GM18526 (cell line): Measurements from ENCODE around the gene TFPI.

Source experiments
- POLR2A ChIP-seq: IDR thresholded peaks from 3 replicates; pipeline ENCODE4 v1.6.1; 2011; ENCODE audit not compliant: insufficient read length; ENCODE audit errors: extremely low read depth

Gene TFPI

GRCh38 chr2:187493180-187493579 lies 61.1 kb downstream of the TFPI start:
- TF ChIP-seq POLR2A: no peak

GRCh38 chr2:187486241-187486640 lies 68.0 kb downstream of the TFPI start:
- TF ChIP-seq POLR2A: no peak

- no peak for TF ChIP-seq POLR2A
Observed at GRCh38 chr2:187485523-187485922, 68.7 kb downstream of the TFPI start.

GRCh38 chr2:187483537-187483936 lies 70.7 kb downstream of the TFPI start:
- TF ChIP-seq POLR2A: no peak

DNA sequence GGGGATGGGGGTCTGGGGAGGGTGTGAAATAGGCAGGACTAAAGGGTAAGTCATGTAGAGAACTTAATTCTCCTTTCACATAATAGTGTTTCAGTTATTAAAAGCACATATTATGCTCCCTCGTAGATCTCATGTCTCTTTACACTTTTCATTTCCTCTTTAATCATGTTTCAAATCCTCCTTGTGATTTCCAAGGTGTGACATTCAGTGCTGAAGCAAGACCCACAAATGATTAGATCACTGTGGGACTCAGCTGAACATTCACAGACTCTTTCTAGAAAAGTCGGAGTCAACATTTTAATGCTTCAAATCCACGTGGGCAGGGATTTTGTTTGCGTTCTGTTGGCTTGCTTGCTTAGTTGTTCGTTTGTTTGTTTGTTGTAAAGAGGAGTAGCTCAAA lies 71.4 kb downstream of the TFPI start:
- TF ChIP-seq POLR2A: no peak

DNA sequence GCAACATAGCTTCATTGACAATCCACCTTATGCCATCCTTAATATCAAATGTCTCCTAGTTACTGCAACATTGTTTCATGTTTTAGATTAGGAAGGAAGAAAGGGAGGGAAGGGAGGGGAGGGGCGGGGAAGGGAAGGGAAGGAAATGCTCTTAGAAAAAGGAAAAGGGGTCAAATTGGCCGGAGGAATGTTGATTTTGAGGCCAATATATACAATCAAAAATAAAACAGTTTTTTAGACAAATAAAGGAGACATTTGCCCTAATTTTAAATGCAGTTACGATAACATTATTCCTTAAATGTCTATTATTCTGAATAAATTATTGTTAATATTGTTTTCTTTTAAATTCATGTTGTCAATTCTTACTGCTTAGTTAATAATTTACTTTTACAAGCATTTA lies 72.7 kb downstream of the TFPI start:
- TF ChIP-seq POLR2A: no peak

GRCh38 chr2:187478719-187479118 lies 75.5 kb downstream of the TFPI start:
- TF ChIP-seq POLR2A: no peak

- TF ChIP-seq POLR2A: no peak
Observed at GRCh38 chr2:187477051-187477450, 77.2 kb downstream of the TFPI start.

GRCh38 chr2:187475499-187476248 lies 78.6 kb downstream of the TFPI start:
- TF ChIP-seq POLR2A: no peak

DNA sequence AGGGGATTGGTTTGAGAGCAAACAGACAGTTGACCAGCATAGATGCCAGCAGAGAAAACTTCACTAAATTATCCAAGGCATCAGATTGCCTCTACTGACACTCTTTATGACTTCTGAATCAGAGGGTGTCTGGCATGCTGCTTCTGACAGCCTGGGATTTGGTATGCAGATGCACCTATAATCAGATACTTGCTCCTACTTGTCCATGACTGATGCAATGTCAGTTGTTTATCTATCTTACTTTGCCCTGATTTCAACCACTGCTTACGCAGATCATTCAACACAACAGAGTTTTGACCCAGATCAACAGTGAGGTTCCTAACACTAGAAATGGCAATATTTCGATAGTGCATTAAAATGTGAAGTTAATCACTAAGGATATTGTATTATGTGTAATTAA lies 83.5 kb downstream of the TFPI start:
- TF ChIP-seq POLR2A: no peak

DNA sequence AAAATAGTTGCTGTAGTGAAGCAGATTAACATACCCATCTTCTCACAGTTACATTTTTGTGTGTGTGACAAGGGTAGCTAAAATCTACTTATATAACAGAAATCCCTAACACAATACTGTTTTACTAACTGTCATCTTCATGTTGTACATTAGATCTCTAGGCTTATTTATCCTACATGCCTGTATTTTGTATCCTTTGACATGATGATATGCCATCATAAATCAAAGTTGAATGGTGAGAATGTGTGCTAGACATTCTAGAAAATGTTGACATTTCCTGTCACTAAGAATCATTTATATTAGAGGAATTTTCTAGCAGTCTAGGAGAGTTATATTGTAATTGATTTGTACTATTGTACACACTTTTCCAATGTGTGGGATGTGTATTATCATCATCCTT lies 84.7 kb downstream of the TFPI start:
- TF ChIP-seq POLR2A: no peak

DNA sequence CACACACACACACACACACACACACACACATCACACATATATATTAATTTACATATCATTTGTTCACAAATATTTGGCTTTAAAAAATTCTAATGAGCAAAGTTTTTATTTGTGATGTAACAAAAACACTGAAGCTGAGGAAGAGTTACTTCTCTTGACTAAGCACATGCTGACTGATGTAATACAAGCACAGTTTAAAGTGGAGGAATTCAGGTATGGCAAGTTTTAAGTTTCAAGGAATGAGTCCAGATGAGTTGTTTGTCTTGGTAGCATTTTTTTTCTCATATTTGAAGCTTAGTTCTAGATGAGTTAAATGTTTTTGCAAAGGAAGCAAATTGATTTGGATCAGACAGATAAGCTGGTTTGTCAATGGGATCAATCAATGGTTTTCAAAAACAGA lies 86.0 kb downstream of the TFPI start:
- no peak for TF ChIP-seq POLR2A

DNA sequence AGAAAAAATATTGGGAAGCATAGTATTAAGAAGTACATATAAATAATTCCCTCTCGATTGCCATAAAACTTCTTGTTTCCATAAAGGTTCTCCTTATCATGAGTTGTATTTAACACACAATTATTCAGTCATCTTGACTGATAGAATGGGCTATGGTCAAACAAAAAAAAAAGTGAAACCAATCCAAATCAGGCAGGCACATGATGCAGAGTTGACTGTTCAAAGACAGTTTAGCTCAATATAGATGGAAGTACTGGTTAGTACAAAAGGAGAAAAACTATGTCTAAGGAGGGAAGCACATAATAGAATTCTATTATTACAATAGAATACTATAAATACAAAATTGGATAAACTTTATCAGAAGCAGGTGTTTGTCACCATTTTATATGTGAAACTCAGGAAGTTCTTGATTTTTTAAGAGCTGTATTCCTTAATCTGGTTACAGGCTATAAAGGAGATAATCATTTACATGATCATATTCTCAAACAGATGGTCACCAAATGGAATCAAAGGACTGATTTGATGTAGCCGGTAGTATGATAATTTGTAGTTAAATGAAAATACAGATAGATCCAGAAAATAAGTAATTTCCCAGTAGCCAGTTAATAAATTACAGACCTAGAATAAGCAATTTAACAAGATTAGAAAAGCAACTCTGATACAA lies 88.0 kb downstream of the TFPI start:
- TF ChIP-seq POLR2A: no peak

DNA sequence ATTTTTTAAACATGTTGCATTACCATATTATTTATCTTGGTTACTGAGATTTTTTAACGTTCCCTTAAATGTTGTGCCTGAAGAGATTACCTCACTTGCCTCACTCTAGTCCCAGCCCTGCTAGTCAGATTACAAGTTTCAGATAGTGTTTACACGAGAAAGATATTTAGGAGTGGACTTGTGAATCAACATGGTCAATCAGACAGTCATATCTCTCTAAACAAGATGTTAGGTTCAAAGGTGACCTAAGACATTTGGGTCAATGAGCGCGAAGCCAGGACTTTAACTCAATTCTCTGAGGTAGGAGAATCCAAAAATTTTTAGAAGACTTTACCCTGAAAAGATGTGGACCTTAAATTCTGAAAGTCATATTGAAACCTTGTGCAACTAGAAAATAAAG lies 91.4 kb downstream of the TFPI start:
- TF ChIP-seq POLR2A: no peak

DNA sequence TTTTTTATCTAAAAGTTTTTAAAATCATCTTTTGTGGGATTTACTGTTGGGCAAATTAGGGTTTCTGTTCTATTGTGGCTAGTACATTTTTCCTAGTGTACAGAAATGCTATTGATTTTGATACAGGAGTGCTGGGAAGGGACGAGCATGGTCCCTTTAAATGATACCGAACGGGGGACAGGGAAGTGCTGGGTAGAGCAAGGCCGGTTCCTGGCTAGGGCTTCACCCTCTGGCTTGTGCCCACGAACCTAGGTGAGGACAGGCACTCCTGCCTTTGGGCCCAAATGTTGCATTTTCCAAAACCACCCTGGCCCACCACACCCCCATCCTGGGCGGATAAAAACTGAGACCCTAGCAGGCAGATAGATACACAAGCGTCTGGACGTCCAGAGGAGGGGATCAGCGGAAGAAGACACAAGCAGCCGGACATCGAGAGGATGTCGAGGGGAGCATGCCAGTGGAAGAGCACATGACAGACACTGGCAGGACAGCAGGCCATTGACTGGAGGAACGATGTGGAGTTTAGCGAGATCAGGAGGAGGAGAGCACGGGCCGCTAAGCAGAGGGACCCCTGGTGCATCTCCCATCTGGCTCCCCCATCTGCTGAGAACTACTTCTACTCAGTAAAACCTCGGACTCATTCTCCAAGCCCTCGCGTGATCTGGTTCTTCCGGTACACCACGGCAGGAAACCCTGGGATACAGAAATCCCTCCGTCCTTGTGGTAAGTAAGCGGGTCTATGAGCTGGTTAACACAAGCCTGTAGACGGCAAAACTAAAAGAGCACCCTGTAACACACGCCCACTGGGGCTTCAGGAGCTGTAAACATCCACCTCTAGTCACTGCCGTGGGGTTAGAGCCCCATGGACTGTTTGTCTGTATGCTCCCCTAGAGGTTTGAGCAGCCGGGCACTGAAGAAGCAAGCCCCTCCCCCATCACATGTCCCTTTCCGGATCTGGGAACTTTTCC lies 92.7 kb downstream of the TFPI start:
- no peak for TF ChIP-seq POLR2A

DNA sequence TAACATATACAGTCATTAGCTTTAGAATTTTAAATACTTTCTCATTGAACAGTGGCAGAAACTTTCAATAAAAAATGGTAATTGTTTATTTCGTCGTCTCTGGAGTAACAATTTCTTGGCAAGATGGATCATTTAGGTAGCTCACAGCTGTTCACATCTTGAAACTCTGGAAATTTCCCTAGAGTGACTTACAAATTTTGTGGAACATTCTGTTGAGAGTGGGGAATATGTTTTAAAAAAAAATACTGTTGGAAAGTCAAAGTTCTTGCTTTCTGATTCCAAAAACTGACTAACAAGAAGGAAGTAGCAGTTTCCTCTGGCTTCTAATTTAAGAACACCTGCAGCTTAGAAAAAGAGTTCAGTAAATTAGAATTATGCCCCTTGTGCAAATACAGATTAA lies 95.0 kb downstream of the TFPI start:
- no peak for TF ChIP-seq POLR2A
